ENCODE results near the gene BCL11B. TPM values are rescaled to one million over a fixed set of nuclear protein-coding genes. Genes with fewer than 3 reads are reported as not detected.

BCL11B gene
- total RNA-seq, 1 experiment from 2014 or later: 0.24 TPM

- BruUV-seq (replicated peaks): no TSS peak
- no peaks in the 10 kb centered on the region for H3K36me3 Mint-ChIP-seq (ENCODE audit: insufficient read depth, unreplicated experiment)
- CTCF ChIA-PET: no interaction called here
- no peaks in the 10 kb centered on the region for H3K4me1 Mint-ChIP-seq (ENCODE audit: low read depth, unreplicated experiment)
- intact Hi-C loops (cut with micrococcal nuclease; ENCODE audit: unreplicated experiment): no loop called here
- H3K27ac Mint-ChIP-seq (ENCODE audit: unreplicated experiment): no peak overlapping the region
- TF ChIP-seq CTCF (IDR thresholded peaks at IDR 0.05; ENCODE audit: unreplicated experiment): no peak
- H3K4me3 Mint-ChIP-seq (ENCODE audit: low read depth, unreplicated experiment): no peak overlapping the region
- H3K9me3 Mint-ChIP-seq (ENCODE audit: low read depth, unreplicated experiment): no peaks in the 10 kb centered on the region
- no peak for DNase-seq
- peaks cover 27% of the 10 kb centered on the region for H3K27me3 Mint-ChIP-seq (ENCODE audit: unreplicated experiment)
Measured at GRCh38 chr14:99211410-99211809, 60.6 kb downstream of the BCL11B start.

GRCh38 chr14:99210333-99210732 is 61.7 kb downstream of the BCL11B start:
- Mint-ChIP-seq H3K4me3 (ENCODE audit: low read depth, unreplicated experiment) (no peak overlapping the region), H3K27me3 (ENCODE audit: unreplicated experiment) (peaks cover 27% of the 10 kb centered on the region), H3K4me1 (ENCODE audit: low read depth, unreplicated experiment) (no peaks in the 10 kb centered on the region), H3K36me3 (ENCODE audit: insufficient read depth, unreplicated experiment) (no peaks in the 10 kb centered on the region), H3K9me3 (ENCODE audit: low read depth, unreplicated experiment) (no peaks in the 10 kb centered on the region), H3K27ac (ENCODE audit: unreplicated experiment) (no peak overlapping the region)
- DNase-seq: no peak
- intact Hi-C loops (cut with micrococcal nuclease; ENCODE audit: unreplicated experiment): no loop called here
- no TSS peak for BruUV-seq (replicated peaks)
- no peak for TF ChIP-seq CTCF (IDR thresholded peaks at IDR 0.05; ENCODE audit: unreplicated experiment)
- CTCF ChIA-PET: no interaction called here

- intact Hi-C loops (cut with micrococcal nuclease; ENCODE audit: unreplicated experiment): no loop called here
- Mint-ChIP-seq H3K27me3 (ENCODE audit: unreplicated experiment) (peaks cover 27% of the 10 kb centered on the region), H3K36me3 (ENCODE audit: insufficient read depth, unreplicated experiment) (no peaks in the 10 kb centered on the region), H3K9me3 (ENCODE audit: low read depth, unreplicated experiment) (no peaks in the 10 kb centered on the region), H3K27ac (ENCODE audit: unreplicated experiment) (no peak overlapping the region), H3K4me1 (ENCODE audit: low read depth, unreplicated experiment) (no peaks in the 10 kb centered on the region), H3K4me3 (ENCODE audit: low read depth, unreplicated experiment) (no peak overlapping the region)
- no peak for TF ChIP-seq CTCF (IDR thresholded peaks at IDR 0.05; ENCODE audit: unreplicated experiment)
- BruUV-seq (replicated peaks): no TSS peak
- no peak for DNase-seq
- CTCF ChIA-PET: no interaction called here
Measured at GRCh38 chr14:99209409-99209808, 62.6 kb downstream of the BCL11B start.

GRCh38 chr14:99208318-99208717 is 63.7 kb downstream of the BCL11B start:
- no peaks in the 10 kb centered on the region for H3K36me3 Mint-ChIP-seq (ENCODE audit: insufficient read depth, unreplicated experiment)
- no peaks in the 10 kb centered on the region for H3K4me1 Mint-ChIP-seq (ENCODE audit: low read depth, unreplicated experiment)
- TF ChIP-seq CTCF (IDR thresholded peaks at IDR 0.05; ENCODE audit: unreplicated experiment): no peak
- intact Hi-C loops (cut with micrococcal nuclease; ENCODE audit: unreplicated experiment): no loop called here
- peaks cover 29% of the 10 kb centered on the region for H3K27me3 Mint-ChIP-seq (ENCODE audit: unreplicated experiment)
- H3K4me3 Mint-ChIP-seq (ENCODE audit: low read depth, unreplicated experiment): no peak overlapping the region
- no peak for DNase-seq
- no TSS peak for BruUV-seq (replicated peaks)
- no peaks in the 10 kb centered on the region for H3K9me3 Mint-ChIP-seq (ENCODE audit: low read depth, unreplicated experiment)
- no peak overlapping the region for H3K27ac Mint-ChIP-seq (ENCODE audit: unreplicated experiment)
- CTCF ChIA-PET: no interaction called here

GRCh38 chr14:99207456-99207855 is 64.5 kb downstream of the BCL11B start:
- intact Hi-C loops (cut with micrococcal nuclease; ENCODE audit: unreplicated experiment): no loop called here
- Mint-ChIP-seq H3K27ac (ENCODE audit: unreplicated experiment) (no peak overlapping the region), H3K27me3 (ENCODE audit: unreplicated experiment) (peaks cover 36% of the 10 kb centered on the region), H3K36me3 (ENCODE audit: insufficient read depth, unreplicated experiment) (no peaks in the 10 kb centered on the region), H3K9me3 (ENCODE audit: low read depth, unreplicated experiment) (no peaks in the 10 kb centered on the region), H3K4me3 (ENCODE audit: low read depth, unreplicated experiment) (no peak overlapping the region), H3K4me1 (ENCODE audit: low read depth, unreplicated experiment) (no peaks in the 10 kb centered on the region)
- CTCF ChIA-PET: no interaction called here
- TF ChIP-seq CTCF (IDR thresholded peaks at IDR 0.05; ENCODE audit: unreplicated experiment): no peak
- DNase-seq: no peak
- no TSS peak for BruUV-seq (replicated peaks)
